SK-N-SH (cell line): ENCODE data around the gene ZNF407. TPM values are rescaled to one million over a fixed set of nuclear protein-coding genes. Genes with fewer than 3 reads are reported as not detected.
A peak's percentile ranks its signal among the peaks of the same experiment; 100 is the strongest.

Source experiments
- CTCF ChIA-PET: fragments of 300-600, 350-600 bp; formaldehyde crosslinking; extraction: SDS; loops from one replicate; lab custom pipeline; 2021; lab: Yijun Ruan, JAX
- POLR2A ChIA-PET: fragments of 350-600 bp; sonication (Branson Sonifier 250); formaldehyde crosslinking; extraction: SDS; loops from one replicate; lab custom pipeline; 2020; ENCODE audit warnings: antibody characterized with exemption, inconsistent platforms; lab: Yijun Ruan, JAX
- DNase-seq: peaks from one replicate; pipeline ENCODE4 v3.0.0; 2012
- H2AFZ ChIP-seq: fragments of 200-600 bp; sonication (generic); 2 replicates; pipeline ENCODE4 v1.8.1; 2016; ENCODE audit warnings: antibody characterized with exemption, mild to moderate bottlenecking, low read depth
- H3F3A ChIP-seq: fragments of 200-600 bp; sonication (generic); replicated peaks from 2 replicates; pipeline ENCODE3; 2016; ENCODE audit warnings: antibody characterized with exemption, mild to moderate bottlenecking; ENCODE audit not compliant: insufficient read depth
- H3K27ac ChIP-seq, 2 experiments: fragments of 200-500 bp in 1 of 2; fragments of 200-600 bp in 1 of 2; sonication (Bioruptor generic) in 1 of 2; sonication (generic), shearing (Covaris generic) in 1 of 2; 2 replicates each; pipeline versions ENCODE4 v1.5.1 to v1.6.1; 2014 to 2016; ENCODE audit warnings: low read depth in 2 of 2, inconsistent platforms in 1 of 2, low read length in 1 of 2, mild to moderate bottlenecking in 1 of 2, mixed read lengths in 1 of 2
- H3K27me3 ChIP-seq: fragments of 200-600 bp; sonication (generic), shearing (Covaris generic); 2 replicates; pipeline ENCODE4 v1.6.1; 2016; ENCODE audit warnings: mixed run types; ENCODE audit not compliant: insufficient read depth
- H3K36me3 ChIP-seq, 2 experiments: fragments of 200-500 bp in 1 of 2; fragments of 200-600 bp in 1 of 2; sonication (Bioruptor generic) in 1 of 2; sonication (generic) in 1 of 2; replicated peaks in 1 of 2; 2 replicates each; pipeline versions ENCODE3 to v1.5.1; 2014 to 2016; ENCODE audit warnings: low read length in 1 of 2, mild to moderate bottlenecking in 1 of 2; ENCODE audit not compliant: insufficient read depth in 2 of 2, control insufficient read depth in 1 of 2
- H3K4me1 ChIP-seq, 2 experiments: fragments of 200-500 bp in 1 of 2; fragments of 200-600 bp in 1 of 2; sonication (Bioruptor generic) in 1 of 2; sonication (generic), shearing (Covaris generic) in 1 of 2; 2 replicates each; pipeline versions ENCODE4 v1.5.1 to v1.6.1; 2014 to 2016; ENCODE audit warnings: low read depth in 1 of 2, low read length in 1 of 2, mixed run types in 1 of 2; ENCODE audit not compliant: insufficient read depth in 2 of 2, control insufficient read depth in 1 of 2
- H3K4me2 ChIP-seq: fragments of 200-600 bp; sonication (generic), shearing (Covaris generic); 2 replicates; pipeline ENCODE4 v1.6.1; 2017; ENCODE audit warnings: mixed run types
- H3K4me3 ChIP-seq, 2 experiments: fragments of 200-500 bp in 1 of 2; fragments of 200-600 bp in 1 of 2; sonication (Bioruptor generic) in 1 of 2; sonication (generic), shearing (Covaris generic) in 1 of 2; 2 replicates each; pipeline versions ENCODE4 v1.5.1 to v1.8.1; 2014 to 2016; ENCODE audit warnings: low read depth in 2 of 2, inconsistent platforms in 1 of 2, low read length in 1 of 2, mild to moderate bottlenecking in 1 of 2, mixed read lengths in 1 of 2, moderate library complexity in 1 of 2
- H3K79me2 ChIP-seq: fragments of 200-600 bp; sonication (generic); 2 replicates; pipeline ENCODE4 v1.8.1; 2017; ENCODE audit warnings: mild to moderate bottlenecking; ENCODE audit not compliant: insufficient read depth
- H3K9ac ChIP-seq: fragments of 200-600 bp; sonication (generic); 2 replicates; pipeline ENCODE4 v1.6.1; 2017; ENCODE audit warnings: mixed run types
- H3K9me2 ChIP-seq: fragments of 200-600 bp; sonication (generic); 2 replicates; pipeline ENCODE4 v1.6.1; 2017; ENCODE audit warnings: mixed run types
- H3K9me3 ChIP-seq: fragments of 200-600 bp; sonication (generic); 2 replicates; pipeline ENCODE4 v1.6.1; 2017; ENCODE audit warnings: mixed run types, mild to moderate bottlenecking, moderate library complexity
- H4K20me1 ChIP-seq: fragments of 200-600 bp; sonication (generic); 2 replicates; pipeline ENCODE4 v1.6.1; 2017; ENCODE audit warnings: mild to moderate bottlenecking, mixed run types; ENCODE audit not compliant: insufficient read depth
- CTCF ChIP-seq: fragments of 200-600 bp; sonication (generic); IDR thresholded peaks from 2 replicates; pipeline ENCODE4 v1.6.1; 2017; ENCODE audit warnings: antibody characterized with exemption, mild to moderate bottlenecking, moderate library complexity
- EZH2phosphoT487 ChIP-seq: fragments of 200-600 bp; sonication (generic); IDR thresholded peaks from 2 replicates; pipeline ENCODE4 v1.6.1; 2017; ENCODE audit warnings: low read depth, mixed run types, mild to moderate bottlenecking, antibody characterized with exemption, moderate library complexity, borderline replicate concordance
- FOXJ3 ChIP-seq: sonication (generic); formaldehyde crosslinking; IDR thresholded peaks from 2 replicates; pipeline ENCODE4 v1.5.1; 2020; ENCODE audit warnings: mild to moderate bottlenecking, missing genetic modification reagents
- FOXM1 ChIP-seq: IDR thresholded peaks from 2 replicates; pipeline ENCODE4 v1.4.0; 2012; ENCODE audit warnings: low read depth, mild to moderate bottlenecking
- GABPA ChIP-seq: IDR thresholded peaks from 2 replicates; pipeline ENCODE4 v1.4.0; 2012; ENCODE audit warnings: low read depth, mild to moderate bottlenecking
- GATA2 ChIP-seq: sonication (generic); formaldehyde crosslinking; IDR thresholded peaks from 2 replicates; pipeline ENCODE4 v1.5.0; 2020; ENCODE audit warnings: mild to moderate bottlenecking, missing genetic modification reagents
- JUND ChIP-seq: IDR thresholded peaks from 2 replicates; pipeline ENCODE4 v1.4.0; 2012
- MEF2A ChIP-seq: IDR thresholded peaks from 2 replicates; pipeline ENCODE4 v1.4.0; 2012; ENCODE audit warnings: low read depth, borderline replicate concordance
- NFIC ChIP-seq: IDR thresholded peaks from 2 replicates; pipeline ENCODE4 v1.4.0; 2012; ENCODE audit warnings: borderline replicate concordance
- PBX3 ChIP-seq: IDR thresholded peaks from 2 replicates; pipeline ENCODE4; 2012
- RAD21 ChIP-seq: IDR thresholded peaks from 2 replicates; pipeline ENCODE4 v1.6.1; 2012; ENCODE audit warnings: mild to moderate bottlenecking, low read length
- RCOR1 ChIP-seq: fragments of 150-350 bp; IDR thresholded peaks from 2 replicates; pipeline ENCODE4 v1.6.1; 2017; ENCODE audit warnings: antibody characterized with exemption, low read length
- REST ChIP-seq: IDR thresholded peaks from 2 replicates; pipeline ENCODE4 v1.6.1; 2012; ENCODE audit warnings: mild to moderate bottlenecking, low read depth, low read length, moderate library complexity
- SMC3 ChIP-seq: IDR thresholded peaks from 2 replicates; pipeline ENCODE4 v1.6.1; 2012; ENCODE audit warnings: low read depth, low read length, improper control_type of control experiment
- TEAD4 ChIP-seq: IDR thresholded peaks from 2 replicates; pipeline ENCODE4 v1.4.0; 2012; ENCODE audit warnings: mild to moderate bottlenecking, borderline replicate concordance; ENCODE audit not compliant: insufficient read depth
- ZBTB33 ChIP-seq: IDR thresholded peaks from 2 replicates; pipeline ENCODE4 v1.4.0; 2012; ENCODE audit warnings: low read depth, borderline replicate concordance
- WGBS: methylation state at CpG from one replicate; pipeline ENCODE4 v1.1.6; 2017; ENCODE audit warnings: low lambda C conversion rate; 5-methylcytosine and 5-hydroxymethylcytosine counted together
- polyA plus RNA-seq, 3 experiments: library from polyadenylated mRNA; depleted of rRNA; stranded (reverse); fragments of >200 nt; gene quantifications; 2 replicates each; pipeline ENCODE4 v1.2.3, GENCODE V29; 2012

ZNF407 gene
- polyA plus RNA-seq, 1 of the 3 experiments (the other 2 are of a cell fraction): 2.6 TPM

GRCh38 chr18:74834424-74835309 lies 237.0 kb downstream of the ZNF407 start:
- ChIA-PET POLR2A (no interaction called here), CTCF (interaction anchor here (0.7 to 2.0 kb wide), 4 partner anchors 15 to 34 kb away, joined by 3 to 9 read pairs (median 4); no protein-coding TSS in a partner anchor)
- no peaks in the 10 kb centered on the region for H3K36me3 ChIP-seq
- peaks cover 8 to 16% of the 10 kb centered on the region in 2 experiments for H3K4me1 ChIP-seq
- no peaks in the 10 kb centered on the region for H3K79me2 ChIP-seq
- WGBS: 94% methylated on average over 9 of the region's 9 CpGs
- TF ChIP-seq GABPA (no peak), FOXM1 (no peak), SMC3 (no peak), GATA2 (CRISPR knock-in tag) (no peak), EZH2phosphoT487 (no peak), PBX3 (no peak), ZBTB33 (no peak), RCOR1 (no peak), NFIC (no peak), RAD21 (no peak), REST (no peak), MEF2A (no peak), CTCF (no peak), TEAD4 (no peak), FOXJ3 (CRISPR knock-in tag) (no peak), JUND (no peak)
- H3K27ac ChIP-seq: peak overlapping the region in 1 of 2 experiments; percentile 44; a peak in 2 of 4 replicates
- DNase-seq: no peak
- no peaks in the 10 kb centered on the region for H4K20me1 ChIP-seq
- H3K9me2 ChIP-seq: no peaks in the 10 kb centered on the region
- H3F3A ChIP-seq: peaks cover 16% of the 10 kb centered on the region
- H3K4me3 ChIP-seq: no peak overlapping the region
- no peak overlapping the region for H3K4me2 ChIP-seq
- no peaks in the 10 kb centered on the region for H3K9me3 ChIP-seq
- no peaks in the 10 kb centered on the region for H3K27me3 ChIP-seq
- no peak overlapping the region for H3K9ac ChIP-seq
- no peak overlapping the region; the same call in 1 of the 2 replicates for H2AFZ ChIP-seq
